GM21717 (cell line): ENCODE data around the gene ELOB.

Experiments used
- ATAC-seq: cut with Tn5 transposase; IDR thresholded peaks from one replicate; pipeline ENCODE4 v1.9.1; 2021; ENCODE audit warnings: mild to moderate bottlenecking, moderate library complexity; ENCODE audit not compliant: unreplicated experiment

Gene ELOB

GRCh38 chr16:2724816-2725348 is 52.2 kb downstream of the ELOB start:
- no peak for ATAC-seq

- ATAC-seq, result no peak
Observed at GRCh38 chr16:2724088-2724676, 52.9 kb downstream of the ELOB start.

- ATAC-seq, result peak; percentile 8
Observed at GRCh38 chr16:2721634-2722173, 55.4 kb downstream of the ELOB start.
